BJ (cell line): ENCODE data around the gene KCNIP3. TPM values are rescaled to one million over a fixed set of nuclear protein-coding genes. Genes with fewer than 3 reads are reported as not detected.

Experiments used
- CTCF ChIA-PET: fragments of 350-600 bp; formaldehyde crosslinking; extraction: SDS; loops from one replicate; lab custom pipeline; 2021; ENCODE audit warnings: antibody characterized with exemption, inconsistent platforms; lab: Yijun Ruan, JAX
- POLR2A ChIA-PET: fragments of 300-600 bp; sonication (Branson Sonifier 250); formaldehyde crosslinking; extraction: SDS; loops from one replicate; lab custom pipeline; 2021; ENCODE audit warnings: antibody characterized with exemption; lab: Charles Lee
- DNase-seq: peaks from one replicate; pipeline ENCODE4 v3.0.0-alpha.2; 2011; ENCODE audit warnings: low read depth
- H3K27me3 ChIP-seq: 2 replicates; pipeline ENCODE4 v1.6.0; 2011; ENCODE audit warnings: low read length; ENCODE audit not compliant: control insufficient read depth, insufficient read depth
- H3K36me3 ChIP-seq: 2 replicates; pipeline ENCODE4 v1.5.1; 2011; ENCODE audit warnings: low read length; ENCODE audit not compliant: control insufficient read depth, insufficient read depth
- H3K4me3 ChIP-seq: 2 replicates; pipeline ENCODE4 v1.5.1; 2011; ENCODE audit warnings: low read depth, mild to moderate bottlenecking, control low read depth, low read length
- CTCF ChIP-seq: IDR thresholded peaks from 2 replicates; pipeline ENCODE4 v1.5.1; 2011; ENCODE audit warnings: low read depth, mild to moderate bottlenecking, control low read depth, inconsistent platforms, low read length, moderate library complexity; ENCODE audit not compliant: insufficient read depth
- polyA plus RNA-seq: library from polyadenylated mRNA; depleted of rRNA; stranded (reverse); fragments of >200 nt; gene quantifications from 2 replicates; pipeline ENCODE4 v1.2.3, GENCODE V29; 2011

KCNIP3 gene
- polyA plus RNA-seq, 1 experiment = 4.1 TPM

- no peaks in the 10 kb centered on the region for H3K36me3 ChIP-seq
- no peak for DNase-seq
- no peak for TF ChIP-seq CTCF
- H3K27me3 ChIP-seq = peaks cover 3% of the 10 kb centered on the region
- ChIA-PET POLR2A (no interaction called here), CTCF (interaction anchor here (0.9 kb wide), 2 partner anchors 14 to 49 kb away, joined by 3 read pairs; no protein-coding TSS in a partner anchor)
- no peak overlapping the region for H3K4me3 ChIP-seq
Measured at GRCh38 chr2:95262896-95263542, 34.1 kb upstream of the KCNIP3 start.

DNA sequence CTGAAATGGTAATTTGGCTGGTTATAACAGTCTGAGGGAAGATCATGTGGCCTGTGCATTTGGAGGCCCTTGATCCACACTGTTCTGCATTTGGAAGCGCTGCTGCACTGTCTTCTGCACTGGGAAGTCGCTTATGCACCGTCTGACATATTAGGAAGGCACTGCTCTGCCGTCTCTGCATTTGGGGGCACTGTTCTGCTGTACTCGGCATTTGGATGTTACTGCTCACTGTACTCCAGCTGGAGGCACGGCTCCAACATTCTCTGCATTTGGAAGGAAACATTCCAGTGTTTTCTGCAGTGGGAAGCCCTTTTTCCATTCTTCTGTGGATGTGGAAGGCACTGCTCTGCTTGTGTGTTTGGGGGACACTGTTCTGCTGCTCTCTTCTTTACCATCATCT lies 32.5 kb upstream of the KCNIP3 start:
- no peaks in the 10 kb centered on the region for H3K36me3 ChIP-seq
- no peak overlapping the region for H3K4me3 ChIP-seq
- peaks cover 3% of the 10 kb centered on the region for H3K27me3 ChIP-seq
- POLR2A ChIA-PET = no interaction called here
- CTCF ChIA-PET = no interaction called here
- no peak for DNase-seq
- peak; percentile 22; the same call in 1 of the 2 replicates for TF ChIP-seq CTCF

DNA sequence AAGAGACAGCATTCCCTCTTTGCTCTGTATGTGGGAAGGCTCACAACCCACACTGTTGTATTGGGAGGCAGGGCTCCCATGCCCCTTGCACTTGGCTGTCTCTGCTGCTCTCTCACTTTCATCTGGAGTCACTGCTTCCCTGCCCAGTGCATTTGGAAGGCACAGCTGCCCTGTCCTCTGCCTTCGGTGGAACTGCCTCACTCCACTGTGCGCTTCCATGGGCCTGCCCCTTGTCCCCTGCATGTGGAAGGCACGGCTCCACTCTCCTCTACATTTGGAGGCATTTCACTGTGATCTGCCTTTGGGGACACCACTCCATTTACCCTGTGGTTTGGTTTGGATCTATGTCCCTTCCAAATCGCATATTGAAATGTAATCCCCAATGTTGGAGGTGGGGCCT lies 32.0 kb upstream of the KCNIP3 start:
- POLR2A ChIA-PET = no interaction called here
- no peak for TF ChIP-seq CTCF

DNA sequence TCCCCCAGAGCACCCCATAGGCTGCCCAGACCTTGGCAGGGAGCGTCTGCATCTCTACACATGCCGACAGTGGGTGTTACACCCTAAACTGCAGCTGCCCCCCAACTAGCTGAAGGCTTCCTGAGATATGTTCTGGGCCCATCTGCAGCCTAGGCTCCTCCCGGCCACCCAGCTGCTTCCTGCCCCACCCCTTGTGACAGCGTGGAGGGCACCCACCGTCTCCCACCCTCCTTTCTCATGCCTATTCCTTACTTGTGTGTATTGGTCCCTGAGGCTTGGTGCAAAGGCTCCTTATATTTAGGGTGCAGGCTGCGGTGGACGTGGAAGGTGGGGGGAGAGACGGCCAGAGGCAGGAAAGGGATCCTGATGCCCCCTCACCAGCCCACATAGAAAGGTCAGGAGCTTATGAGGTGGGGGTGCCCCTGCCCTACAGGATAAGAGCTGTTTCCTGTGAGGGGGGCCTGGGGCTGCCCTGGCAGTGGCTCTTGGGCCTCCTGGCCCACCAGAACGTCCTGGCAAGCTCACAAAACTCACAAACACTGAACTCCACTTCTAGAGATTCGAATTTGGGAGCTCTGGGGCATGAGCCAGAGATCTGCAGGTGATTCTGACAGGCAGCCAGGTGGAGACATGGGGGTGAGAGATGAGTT lies 30.2 kb upstream of the KCNIP3 start:
- no peak for DNase-seq
- Histone ChIP-seq H3K27me3 (peaks cover 2% of the 10 kb centered on the region), H3K4me3 (no peak overlapping the region), H3K36me3 (no peaks in the 10 kb centered on the region)
- POLR2A ChIA-PET = no interaction called here
- CTCF ChIA-PET = interaction anchor here (1.2 to 1.7 kb wide), 3 partner anchors 11 to 122 kb away, joined by 3 to 5 read pairs (median 3); no protein-coding TSS in a partner anchor
- no peak for TF ChIP-seq CTCF

More for the DNA sequence above, 32.0 kb upstream of the KCNIP3 start:
- DNase-seq = no peak
- H3K27me3 ChIP-seq = peaks cover 3% of the 10 kb centered on the region
- H3K36me3 ChIP-seq = no peaks in the 10 kb centered on the region
- CTCF ChIA-PET = interaction anchor here (1.7 kb wide), 1 partner anchor 13 kb away, joined by 5 read pairs; no protein-coding TSS in a partner anchor
- H3K4me3 ChIP-seq = no peak overlapping the region

DNA sequence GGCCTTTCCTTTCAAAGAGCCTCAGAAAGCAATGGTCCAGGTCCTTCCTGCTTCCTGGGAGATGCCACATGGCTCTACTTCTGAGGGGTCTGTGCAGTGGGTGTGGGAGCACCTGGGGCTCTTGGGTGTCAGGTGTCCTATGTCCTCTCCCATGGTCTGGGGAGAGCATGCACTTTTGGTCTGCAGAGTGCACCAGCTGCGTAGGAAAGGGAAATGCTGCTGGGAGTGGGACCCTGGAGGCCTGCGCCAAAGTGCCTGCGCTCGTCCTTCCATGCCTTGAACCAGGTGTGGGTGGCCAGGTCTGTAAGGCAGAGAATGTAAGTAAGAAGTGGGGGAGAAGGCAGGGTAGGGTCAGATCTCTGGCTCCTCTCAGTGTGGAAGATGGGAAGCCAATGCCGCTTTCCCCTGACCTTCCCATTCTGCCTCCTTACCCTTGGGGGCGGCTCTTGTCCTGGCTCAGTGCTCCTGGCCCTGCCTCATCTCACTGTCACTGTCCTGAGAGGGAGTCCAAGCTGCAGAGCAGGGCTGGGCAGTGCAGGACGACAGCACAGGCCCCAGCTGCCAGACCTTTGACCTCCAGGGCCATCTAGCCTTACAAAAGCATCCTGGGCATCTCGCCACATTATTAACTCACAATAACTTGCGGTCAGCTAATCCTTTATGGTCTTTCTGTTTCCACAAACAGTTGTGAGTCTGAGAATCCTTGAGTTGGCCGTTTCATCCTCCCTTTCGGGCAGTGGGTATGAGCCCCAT lies 29.5 kb upstream of the KCNIP3 start:
- ChIA-PET CTCF (interaction anchor here (1.5 kb wide), 1 partner anchor 121 kb away, joined by 3 read pairs; no protein-coding TSS in a partner anchor), POLR2A (no interaction called here)
- Histone ChIP-seq H3K27me3 (peaks cover 2% of the 10 kb centered on the region), H3K4me3 (no peak overlapping the region), H3K36me3 (no peaks in the 10 kb centered on the region)
- no peak for DNase-seq
- TF ChIP-seq CTCF = no peak
